AML-193 (cell line): ENCODE results near the gene TFAP2B.

Experiments
- DNase-seq, 2 experiments: peaks; one replicate each; lab custom pipeline; 2025; lab: John Stamatoyannopoulos, UW

TFAP2B gene

DNA sequence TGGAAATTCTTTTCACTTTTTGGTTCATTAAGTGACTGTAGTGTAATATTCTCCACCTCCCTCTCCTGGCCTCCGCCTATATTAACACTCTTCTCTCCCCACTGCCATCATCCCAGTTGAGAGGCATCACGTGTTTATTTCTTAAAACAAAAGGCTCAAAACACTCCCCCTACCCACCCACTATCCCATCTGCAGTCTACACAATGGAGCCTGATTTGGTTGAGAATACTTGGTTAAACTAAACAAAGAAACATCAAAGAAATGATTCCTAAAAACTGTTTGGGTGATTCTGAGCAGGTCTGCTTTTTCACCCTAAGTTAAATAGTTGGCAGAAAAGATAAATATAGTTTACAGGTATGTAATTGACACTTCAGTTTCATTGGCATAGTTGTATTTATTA lies 5.9 kb downstream of the TFAP2B start:
- DNase-seq = no peak

DNA sequence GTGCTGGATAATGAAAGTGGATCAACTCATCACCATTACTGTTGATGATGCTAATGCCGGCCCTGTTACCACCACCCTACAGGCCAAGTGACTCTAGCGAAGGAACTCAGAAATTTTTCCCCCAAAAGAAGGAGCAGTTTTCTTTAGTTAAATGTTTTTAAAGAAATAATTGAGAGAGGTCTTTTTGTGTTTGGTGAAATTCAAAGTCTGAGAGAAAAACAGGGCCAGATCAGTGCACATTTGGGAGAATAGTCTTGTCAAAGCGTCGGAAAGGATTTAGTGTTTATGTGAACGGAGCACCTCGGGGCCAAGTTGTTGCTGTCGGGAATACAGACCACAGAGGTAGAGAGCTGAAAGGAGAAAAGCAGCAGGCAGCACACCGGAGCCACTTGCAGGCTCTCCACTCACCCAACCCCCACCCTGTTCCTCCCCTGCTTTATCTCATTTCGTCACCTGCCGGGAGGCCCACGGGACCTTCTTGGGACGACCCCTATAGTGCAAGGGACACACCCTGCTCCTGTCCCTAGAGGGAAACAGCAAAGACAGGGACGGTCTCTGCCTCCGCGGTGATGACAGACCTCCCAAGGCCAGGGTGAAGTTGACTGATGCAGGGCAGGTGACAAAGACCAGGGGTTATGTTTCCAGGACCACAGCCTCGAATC lies 6.8 kb downstream of the TFAP2B start:
- no peak for DNase-seq

DNA sequence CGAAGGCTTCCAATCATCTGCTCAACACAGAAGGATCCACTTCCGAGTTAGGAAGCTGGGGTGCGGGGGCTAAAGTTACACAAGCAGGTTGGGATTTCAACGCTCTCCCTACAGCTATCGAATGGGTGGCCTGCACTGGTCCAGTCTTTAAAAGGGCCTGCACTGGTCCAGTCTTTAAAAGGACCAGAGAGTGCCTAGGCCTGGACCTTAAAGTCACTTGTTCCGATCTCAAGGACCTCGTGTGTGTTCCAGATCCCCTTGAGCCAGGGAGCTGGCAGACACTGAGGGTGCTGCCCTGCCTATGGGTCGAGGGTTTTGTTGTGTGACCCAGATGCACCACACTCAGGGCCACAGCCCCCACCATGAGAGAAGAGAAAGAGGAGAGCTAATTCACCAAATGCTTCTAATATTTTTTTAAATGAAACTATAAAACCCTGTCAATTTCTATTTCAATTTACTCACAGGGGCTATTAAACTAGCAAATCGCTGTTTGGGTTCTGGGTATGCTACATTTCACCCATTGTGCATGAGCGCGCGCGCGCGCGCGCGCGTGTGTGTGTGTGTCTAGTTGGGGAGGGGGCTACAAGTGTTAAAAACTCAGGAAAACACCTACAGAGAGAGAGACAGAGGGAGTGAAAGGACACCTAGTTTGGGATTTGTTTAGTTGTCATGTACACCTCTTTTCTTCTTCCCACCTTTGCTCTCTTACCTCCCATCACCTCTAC lies 7.5 kb downstream of the TFAP2B start:
- DNase-seq = no peak

DNA sequence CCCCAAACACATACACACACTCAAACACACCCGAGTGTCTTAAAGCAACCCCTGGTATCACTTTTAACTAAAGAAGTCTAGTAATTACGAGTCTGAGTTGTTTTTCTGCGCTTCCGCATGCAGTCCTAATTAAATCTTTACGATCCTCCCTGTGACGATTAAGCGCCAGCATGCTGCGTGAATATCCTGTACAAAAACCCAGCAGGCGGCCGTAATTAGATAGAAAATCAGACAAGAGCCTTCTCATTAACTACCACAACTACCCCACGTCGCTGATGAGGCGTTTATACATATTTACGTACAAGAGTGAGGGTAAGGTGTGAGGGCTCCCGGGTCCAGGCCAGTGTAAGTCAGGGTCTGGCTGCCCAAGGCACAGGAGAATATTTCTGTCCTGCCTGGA lies 8.1 kb downstream of the TFAP2B start:
- DNase-seq = no peak

DNA sequence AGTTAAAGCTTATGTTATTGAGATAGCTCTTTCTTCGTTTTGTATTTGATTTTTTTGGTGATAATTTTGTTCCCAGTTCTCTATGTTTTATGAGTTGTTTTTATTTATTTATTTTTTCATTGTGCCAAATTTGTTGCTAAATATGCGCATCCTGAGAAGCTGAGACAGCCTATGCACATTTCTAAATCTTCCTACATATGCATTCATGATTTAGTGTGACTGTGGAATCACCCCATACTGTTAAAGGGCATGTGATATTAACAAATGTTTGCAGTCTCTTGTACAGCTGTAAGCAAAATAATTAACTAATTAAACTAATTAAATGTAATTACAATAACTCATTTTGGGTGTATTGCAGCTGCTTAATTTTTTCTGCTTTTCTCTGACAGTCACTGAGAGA lies 10.4 kb downstream of the TFAP2B start:
- no peak for DNase-seq

DNA sequence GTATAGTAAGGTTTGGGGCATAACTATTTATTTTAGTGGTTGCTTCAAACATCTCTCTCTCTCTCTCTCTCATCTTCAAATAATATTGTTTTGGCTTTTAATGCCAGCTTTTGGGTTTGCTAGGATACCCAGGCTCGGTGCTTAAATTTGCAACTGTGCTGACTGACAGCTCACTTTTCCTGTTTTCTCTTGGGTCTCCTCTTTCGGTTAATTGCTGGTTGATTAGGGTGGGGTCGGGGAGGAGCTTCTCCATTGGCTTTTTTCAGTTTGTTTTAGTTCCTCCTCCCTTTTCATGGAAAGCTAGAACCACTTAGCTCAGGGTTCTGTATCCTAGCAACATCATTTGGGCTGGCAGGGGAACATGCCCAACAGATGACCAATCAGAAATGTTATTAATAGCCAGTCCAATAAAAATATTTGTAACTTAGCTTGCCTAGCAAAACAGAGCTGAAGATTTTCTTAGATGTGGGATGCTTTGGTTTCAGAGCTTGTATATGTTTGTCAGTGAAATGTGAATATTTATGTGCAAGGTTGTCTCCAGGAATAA lies 11.3 kb downstream of the TFAP2B start:
- DNase-seq = no peak

DNA sequence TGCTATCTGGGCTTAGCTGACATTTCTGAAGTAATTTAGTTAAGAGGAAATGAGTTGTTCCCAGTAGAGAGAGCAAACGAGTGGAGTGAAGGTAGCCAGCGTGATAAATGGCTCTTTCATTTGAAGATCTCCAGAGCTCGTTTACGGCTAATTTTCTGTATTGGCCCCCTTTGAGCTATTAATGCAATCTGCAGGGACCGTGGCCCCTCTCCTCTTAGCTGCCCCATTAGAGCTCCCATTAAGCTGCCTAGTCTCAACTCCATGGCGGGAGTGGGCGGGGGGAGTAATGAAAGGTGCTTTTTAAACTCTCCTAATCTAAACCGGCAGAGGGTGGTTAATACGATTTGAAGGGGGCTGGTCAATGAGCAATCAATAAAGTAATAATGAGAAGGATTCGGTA lies 12.5 kb downstream of the TFAP2B start:
- no peak for DNase-seq

DNA sequence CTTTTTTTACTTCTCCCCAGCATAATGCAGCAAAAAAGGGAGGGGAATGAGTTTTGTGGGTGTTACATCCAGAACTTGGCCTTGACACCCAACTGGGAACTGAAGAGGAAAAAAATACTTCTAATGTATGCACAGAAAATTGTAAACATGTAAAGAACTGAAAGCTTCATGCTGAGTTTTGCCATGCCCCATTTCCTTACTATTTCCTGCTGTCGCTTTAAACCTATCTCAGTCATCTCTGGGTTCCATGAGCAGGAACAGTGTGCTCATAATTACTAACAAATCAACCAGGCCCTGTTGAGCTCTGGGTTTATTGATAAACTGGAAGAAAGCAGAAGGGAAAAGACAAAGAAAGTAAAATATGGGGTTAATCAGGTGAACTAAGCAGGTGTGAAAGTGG lies 14.2 kb downstream of the TFAP2B start:
- DNase-seq = no peak

DNA sequence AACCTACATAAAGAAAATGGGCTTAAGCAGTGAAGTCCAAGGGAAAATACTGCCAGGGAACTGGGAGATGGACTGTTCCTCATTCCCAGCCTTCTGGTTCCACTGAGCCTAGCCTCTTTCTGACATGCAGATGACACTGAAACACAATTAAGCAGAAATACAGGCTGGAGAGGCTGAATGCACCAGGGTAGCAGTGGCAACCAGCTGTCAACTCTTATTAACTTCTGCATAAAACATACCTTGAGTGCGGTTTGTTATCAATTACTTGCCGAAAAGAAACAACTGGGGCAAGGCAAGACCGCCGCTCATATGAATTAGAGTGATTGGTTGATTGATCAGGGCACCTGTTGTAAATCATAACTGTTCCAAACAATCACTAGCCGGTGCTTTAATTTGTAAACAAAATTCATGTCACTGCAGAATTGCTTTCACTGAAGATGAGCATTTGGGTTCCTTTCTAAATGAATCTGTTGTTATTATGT lies 16.3 kb downstream of the TFAP2B start:
- no peak for DNase-seq

DNA sequence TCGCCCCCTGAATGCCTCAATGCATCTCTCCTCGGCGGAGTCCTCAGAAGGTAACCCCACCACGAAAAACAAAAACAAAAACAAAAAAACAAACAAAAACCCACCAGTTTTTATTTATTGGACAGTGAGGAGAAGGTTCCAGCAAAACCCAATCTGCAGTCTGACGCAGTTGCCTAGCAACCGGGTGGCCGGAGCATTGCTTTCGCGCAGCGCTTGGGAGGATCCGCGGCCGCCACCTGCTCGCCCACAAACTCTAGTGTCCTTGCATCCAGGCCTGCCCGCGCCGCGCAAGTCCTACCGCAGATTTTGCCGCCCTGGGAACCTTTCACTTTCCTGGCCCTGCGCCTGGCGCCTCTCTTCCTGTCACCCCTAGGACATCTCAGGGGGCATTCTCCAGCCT lies 17.6 kb downstream of the TFAP2B start:
- DNase-seq = no peak

DNA sequence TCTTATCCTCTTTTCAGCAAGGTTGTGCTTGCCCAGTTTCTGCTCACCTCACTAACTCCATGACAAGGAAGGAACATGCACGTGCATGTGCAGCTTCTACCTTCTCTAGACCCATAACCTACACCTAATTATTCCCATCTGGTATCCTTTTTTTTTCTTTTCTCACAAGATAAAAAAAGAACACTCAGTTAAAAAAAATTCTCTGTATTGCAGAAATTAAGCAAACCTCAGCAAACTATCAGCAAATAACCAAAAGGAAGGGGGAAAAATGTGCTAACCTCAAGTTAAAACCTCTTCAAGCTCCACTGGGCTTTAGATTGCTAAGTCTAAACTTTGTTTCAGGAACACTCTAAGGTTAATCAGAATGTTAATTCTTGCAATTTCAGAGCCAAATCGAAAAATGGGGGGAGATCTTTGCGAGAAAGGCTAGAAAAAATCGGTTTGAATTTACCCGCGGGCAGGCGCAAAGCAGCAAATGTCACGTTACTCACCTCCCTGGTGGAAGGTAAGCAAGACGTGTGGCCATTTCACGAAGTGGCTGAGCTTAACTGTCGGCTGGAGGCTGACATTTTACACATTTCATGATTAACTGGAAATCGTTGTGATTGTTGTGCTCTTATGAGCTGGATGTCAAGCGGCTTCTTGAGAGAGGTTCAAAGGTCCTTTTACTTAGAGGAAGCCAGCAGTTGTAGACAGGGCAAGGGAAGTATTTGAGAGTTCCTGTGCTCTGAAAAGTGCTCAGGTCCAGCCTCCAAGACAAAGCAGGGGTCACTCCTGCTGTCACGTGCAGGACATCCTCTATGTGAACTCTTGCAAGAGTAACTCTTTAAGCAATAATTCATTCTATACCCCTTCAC lies 19.1 kb downstream of the TFAP2B start:
- no peak for DNase-seq

DNA sequence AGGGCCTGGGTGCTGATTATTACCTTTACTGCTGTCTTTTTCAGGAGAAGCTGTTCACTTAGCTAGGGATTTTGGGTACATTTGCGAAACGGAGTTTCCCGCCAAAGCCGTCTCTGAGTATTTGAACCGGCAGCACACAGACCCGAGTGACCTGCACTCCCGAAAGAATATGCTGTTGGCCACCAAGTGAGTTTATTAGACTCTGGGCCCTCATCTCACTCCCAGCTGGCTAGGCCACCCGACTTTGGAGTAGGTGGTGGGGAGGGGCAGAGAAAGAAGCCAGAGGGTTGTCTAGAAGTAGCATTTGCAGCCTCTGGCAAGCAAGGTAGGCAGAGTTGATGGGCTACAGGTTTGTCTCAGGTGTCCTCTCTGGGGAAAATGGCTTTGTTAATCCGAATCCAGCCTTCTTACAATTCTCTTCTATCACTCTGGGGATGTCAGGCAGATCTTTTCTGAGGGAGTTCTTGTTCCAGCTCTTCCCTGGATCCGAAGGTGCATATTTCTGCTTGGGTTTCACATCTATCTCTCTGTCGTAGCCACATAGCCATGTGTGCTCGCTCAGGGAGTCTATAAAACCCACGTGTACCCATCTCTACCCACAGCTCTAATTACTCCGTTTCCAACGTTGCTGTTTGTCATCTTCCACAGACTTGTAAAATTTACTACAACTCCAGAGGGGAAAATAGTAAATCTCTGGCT lies 21.6 kb downstream of the TFAP2B start:
- no peak for DNase-seq

DNA sequence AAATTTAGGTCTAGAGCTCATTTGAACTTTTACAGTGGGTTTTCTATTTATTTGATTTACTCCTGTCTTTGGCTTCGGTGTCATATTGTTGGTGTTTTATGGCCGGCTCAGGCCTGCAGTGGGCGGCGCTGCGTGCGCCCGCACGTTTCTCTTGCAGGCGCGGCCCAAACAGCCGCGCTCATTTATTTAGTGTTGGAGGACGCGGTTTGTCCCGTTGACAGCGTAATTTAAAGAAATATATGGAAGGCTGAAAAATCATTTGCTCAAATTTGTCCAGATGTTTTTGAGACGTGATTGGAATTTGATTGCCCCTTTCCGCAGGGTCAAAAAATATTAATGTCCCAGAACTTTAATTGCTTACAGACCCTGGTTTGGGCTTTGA lies 22.1 kb downstream of the TFAP2B start:
- no peak for DNase-seq

DNA sequence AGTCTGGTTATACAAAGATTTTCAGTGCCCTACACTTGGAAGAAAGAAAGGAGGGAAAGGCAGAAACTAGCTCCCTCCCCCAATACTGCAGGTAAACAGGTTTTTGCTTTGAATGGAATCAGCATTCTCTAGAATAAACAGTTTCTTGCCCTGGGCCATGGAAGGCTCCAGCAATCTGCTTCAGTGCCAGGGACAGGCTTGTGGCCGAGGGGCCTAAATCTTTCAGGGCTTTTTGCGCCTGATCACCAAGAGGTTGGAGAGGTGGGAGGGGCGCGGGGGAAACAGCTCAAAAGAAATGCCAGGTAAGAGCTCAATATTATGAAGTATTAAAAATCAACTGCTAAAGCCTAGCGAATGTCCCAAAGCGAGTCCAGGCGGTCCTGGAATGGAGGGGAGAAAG lies 23.8 kb downstream of the TFAP2B start:
- no peak for DNase-seq

DNA sequence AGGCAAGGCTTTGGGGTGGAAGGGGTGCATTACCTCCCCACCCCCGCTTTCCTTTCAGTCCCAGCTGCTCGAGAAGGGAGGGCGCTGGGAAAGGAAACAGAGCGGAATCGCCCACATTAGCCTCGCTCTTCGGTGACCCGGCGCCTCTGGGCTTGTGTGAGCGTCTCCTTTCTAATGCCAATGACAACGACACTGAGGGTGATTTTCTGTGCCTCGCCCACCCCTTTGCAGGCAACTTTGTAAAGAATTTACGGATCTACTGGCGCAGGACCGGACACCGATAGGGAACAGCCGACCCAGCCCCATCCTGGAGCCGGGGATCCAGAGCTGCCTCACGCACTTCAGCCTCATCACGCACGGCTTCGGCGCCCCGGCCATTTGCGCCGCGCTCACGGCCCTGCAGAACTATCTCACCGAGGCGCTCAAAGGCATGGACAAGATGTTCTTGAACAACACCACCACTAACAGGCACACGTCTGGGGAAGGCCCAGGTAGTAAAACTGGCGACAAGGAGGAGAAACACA lies 24.3 kb downstream of the TFAP2B start:
- DNase-seq = no peak

DNA sequence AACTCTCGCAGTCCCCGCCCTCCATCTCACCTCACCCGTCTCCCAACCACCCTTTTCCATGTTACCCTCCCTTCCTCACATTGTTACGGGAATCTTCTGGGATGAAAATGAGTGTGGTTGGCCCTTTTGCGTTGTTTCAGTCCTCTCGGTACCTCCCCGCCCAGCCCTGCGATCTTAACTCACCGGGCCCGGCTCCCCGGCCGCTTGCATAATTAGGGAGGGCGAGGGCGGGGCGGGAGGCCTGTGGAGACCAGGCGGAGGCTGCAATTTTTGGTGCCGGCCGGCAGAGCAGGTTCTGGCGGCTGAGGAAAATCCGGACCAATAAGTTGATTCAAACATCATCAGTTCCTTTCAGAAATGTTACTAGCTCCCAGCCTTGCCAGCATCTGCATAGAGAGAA lies 25.2 kb downstream of the TFAP2B start:
- DNase-seq = no peak

DNA sequence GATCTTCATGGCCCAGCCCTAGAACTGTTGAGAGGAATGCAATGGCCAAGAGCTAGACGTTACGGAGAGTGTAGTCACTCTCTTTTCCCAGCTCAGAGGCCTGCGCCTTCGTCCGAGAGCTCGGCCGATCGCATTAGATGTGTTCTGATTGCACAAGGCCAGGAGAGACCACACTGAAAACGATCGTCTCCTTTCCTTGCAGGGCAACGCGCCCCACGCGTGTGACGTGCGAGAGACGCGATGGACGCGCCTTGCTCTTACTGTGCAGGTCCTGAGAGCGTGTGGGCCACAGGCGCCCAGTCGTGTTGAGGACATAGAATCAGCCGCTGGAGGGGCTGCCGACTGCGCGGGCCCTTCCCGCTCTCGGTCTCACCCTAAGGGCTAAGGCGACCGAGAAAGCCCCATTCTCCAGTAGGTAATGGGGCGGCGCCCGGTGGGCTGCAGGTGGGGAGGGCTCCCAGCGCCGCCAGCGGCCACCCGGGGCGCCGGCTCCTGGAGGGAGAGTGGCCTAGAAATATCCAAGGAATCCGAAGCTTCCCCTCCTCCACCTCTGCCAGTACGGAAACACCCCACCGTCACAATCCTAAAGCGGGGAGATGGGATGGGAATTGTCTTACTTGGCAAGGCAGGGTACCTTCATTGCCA lies 26.9 kb downstream of the TFAP2B start:
- no peak for DNase-seq

DNA sequence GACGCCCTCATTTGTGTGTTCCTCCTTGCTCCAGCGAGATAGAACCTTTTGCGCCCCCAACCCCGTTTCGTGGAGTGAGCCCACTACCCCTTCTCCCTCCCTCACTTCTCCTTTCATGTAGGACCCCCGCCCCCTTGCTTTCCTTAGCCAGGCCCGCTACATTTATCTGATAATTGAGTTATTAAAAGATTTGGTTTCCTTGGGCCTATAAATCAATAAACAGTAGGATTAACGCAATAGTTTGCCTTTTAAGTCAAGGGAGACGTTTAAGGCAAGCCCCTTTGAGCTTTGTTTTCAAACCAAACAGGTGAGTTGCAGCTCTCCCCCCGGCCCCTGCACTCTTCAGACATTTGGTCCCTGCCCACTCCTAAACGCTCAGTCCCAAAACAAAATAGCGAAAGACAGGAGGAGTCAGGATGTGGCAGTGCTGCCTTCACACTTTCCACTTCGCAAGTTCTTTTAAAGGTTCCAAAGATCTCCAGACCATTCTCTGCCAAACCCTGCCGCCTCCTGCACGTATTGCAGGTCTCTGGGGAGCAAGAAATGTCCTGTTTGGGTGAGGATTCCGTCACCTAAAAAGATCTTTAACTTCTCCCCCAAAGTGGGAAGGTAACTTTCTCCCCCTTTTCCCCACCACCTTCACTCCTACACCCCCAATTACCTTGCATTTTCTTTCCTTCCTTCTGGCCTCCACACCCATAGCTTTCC lies 27.6 kb downstream of the TFAP2B start:
- DNase-seq = no peak

DNA sequence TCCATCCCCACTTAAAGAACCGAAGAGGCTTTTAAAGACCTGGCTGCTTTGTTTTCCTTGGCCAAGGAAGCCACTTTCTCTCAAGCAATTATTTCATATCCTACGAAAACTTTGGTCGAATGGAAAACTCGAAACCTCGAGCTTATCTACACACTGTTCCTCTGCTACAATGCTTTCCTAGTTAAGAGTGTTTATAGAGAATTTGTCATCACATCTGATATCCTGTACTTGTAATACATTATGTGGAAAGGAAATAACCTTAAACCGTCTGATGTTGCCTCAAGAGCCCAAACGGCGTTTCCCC lies 28.1 kb downstream of the TFAP2B start:
- DNase-seq = no peak

DNA sequence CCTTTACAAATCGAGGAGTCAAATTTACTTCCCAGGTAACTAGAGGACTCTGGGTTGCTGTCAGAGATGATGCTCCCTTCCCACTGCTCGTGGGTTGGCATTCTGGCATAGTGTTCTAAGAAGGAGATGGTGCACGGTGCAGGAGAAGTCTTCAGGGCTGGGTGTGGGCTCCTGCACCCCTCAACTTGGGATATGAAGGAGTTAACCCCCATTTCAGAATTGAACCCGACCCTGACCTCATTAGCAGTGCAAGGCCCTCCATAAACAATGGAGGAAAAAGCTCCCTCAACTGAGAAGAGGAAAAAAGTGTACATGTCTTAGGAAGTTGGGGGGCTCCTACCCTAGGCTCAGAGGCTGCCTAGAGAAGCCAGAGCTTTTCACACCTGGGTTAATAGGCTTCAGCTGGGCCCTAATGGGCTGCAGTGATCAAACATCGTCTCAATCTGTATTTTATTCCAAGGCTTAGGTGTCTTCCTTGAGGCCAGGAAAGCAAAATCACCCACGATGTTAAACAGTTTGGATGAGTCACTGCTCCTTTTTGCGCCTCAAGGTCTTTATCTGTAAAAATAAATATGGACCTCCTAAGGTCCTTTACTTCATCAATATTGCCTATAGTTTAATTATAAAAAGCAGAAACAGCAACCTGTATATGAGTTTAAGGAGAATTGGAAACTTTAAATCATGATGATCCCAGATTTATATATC lies 29.4 kb downstream of the TFAP2B start:
- no peak for DNase-seq
